HG03039 (cell line): Measurements from ENCODE around the gene GIMAP6.
"Not testable (repeated sequence)": the region's sequence is repeated elsewhere in the genome, so short reads cannot be mapped to it uniquely, and the experiment has no call there.

ENCODE experiments used
- ATAC-seq: cut with Tn5 transposase; IDR thresholded peaks from one replicate; pipeline ENCODE4 v1.9.1; 2021; ENCODE audit warnings: mild to moderate bottlenecking, moderate library complexity; ENCODE audit not compliant: unreplicated experiment

GIMAP6 gene

DNA sequence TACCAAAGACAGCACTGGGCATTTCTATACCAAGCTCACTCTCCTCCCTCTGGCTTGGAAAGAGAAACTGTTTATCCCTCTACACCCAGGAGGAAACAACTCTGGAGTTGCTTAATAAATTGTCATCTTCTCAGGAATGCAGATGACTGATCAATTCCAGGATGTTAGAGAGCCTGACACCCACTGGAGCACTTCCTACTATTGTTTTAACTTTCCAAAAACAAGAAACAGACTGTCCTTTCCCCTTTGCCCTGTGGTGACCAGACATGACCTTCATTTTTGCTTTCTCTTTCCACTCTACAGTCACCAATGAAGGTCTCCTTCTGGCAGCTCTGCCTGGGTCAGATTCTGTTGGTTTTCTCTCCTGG lies 45.4 kb downstream of the GIMAP6 start:
- ATAC-seq, result no peak

GRCh38 chr7:150586068-150586784 lies 46.0 kb downstream of the GIMAP6 start:
- no peak for ATAC-seq

DNA sequence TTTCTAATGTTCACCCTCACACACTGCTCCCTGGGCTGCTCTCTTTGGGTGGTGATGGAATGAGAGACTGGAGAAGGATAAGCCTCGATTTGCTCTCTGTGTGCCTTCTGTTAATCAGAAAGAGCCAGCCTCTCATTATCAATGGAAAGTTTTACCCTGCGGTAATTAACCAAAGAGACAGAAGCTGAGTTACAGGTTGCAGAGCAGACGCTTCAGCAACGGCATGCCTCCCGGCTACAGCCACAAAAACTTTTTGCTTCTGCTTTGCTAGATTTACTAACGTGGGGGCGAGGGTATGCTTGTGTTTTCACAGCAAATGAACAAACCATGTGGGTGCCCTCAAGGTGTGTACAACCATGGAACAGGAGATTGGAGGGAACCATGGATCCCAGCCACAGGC lies 47.0 kb downstream of the GIMAP6 start:
- ATAC-seq, result no peak

- no peak for ATAC-seq
Measured at GRCh38 chr7:150580638-150581394, 51.4 kb downstream of the GIMAP6 start.

DNA sequence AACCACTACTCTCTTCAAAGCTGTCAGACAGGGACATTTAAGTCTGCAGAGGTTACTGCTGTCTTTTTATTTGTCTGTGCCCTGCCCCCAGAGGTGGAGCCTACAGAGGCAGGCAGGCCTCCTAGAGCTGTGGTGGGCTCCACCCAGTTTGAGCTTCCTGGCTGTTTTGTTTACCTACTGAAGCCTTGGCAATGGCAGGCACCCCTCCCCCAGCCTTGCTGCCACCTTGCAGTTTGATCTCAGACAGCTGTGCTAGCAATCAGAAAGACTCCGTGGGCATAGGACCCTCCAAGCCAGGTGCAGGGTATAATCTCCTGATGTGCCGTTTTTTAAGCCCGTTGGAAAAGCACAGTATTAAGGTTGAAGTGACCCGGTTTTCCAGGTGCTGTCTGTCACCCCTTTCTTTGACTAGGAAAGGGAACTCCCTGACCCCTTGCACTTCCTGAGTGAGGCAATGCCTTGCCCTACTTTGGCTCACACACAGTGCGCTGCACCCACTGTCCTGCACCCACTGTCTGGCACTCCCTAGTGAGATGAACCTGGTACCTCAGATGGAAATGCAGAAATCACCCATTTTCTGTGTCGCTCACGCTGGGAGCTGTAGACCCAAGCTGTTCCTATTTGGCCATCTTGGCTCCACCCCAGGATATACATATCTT lies 52.1 kb downstream of the GIMAP6 start:
- not testable (repeated sequence) for ATAC-seq
